ENCODE data around the gene RNF6.

- TF ChIP-seq EZH2 (IDR thresholded peaks at IDR 0.05) (no peak), POLR2AphosphoS5 (IDR thresholded peaks at IDR 0.05; ENCODE audit: borderline replicate concordance, low read depth, low read length) (no peak)
Observed at GRCh38 chr13:26255115-26255514, 33.0 kb upstream of the RNF6 start.

Measured in SK-N-MC (cell line).